ENCODE measurements around the gene PRDM11.

Gene PRDM11

GRCh38 chr11:45141631-45142030 is 4.8 kb upstream of the PRDM11 start:
- no peak for TF ChIP-seq CTCF (conservative IDR thresholded peaks at IDR 0.05; ENCODE audit: low read depth, low read length)
- no peak for DNase-seq (ENCODE audit: low read depth)
- no peak overlapping the region for H3K4me3 ChIP-seq (ENCODE audit: low read depth, low read length)

- peak; percentile 34 for DNase-seq (ENCODE audit: low read depth)
- no peak for TF ChIP-seq CTCF (conservative IDR thresholded peaks at IDR 0.05; ENCODE audit: low read depth, low read length)
- H3K4me3 ChIP-seq (ENCODE audit: low read depth, low read length): no peak overlapping the region
These were observed 4.0 kb upstream of the PRDM11 start for GRCh38 chr11:45142241-45143055.

- no peak for DNase-seq (ENCODE audit: low read depth)
- H3K4me3 ChIP-seq (ENCODE audit: low read depth, low read length): no peak overlapping the region
- TF ChIP-seq CTCF (conservative IDR thresholded peaks at IDR 0.05; ENCODE audit: low read depth, low read length): no peak
These were observed 2.9 kb upstream of the PRDM11 start for GRCh38 chr11:45143494-45143893.

- no peak for DNase-seq (ENCODE audit: low read depth)
- H3K4me3 ChIP-seq (ENCODE audit: low read depth, low read length): no peak overlapping the region
- TF ChIP-seq CTCF (conservative IDR thresholded peaks at IDR 0.05; ENCODE audit: low read depth, low read length): no peak
These were observed 2.0 kb upstream of the PRDM11 start for GRCh38 chr11:45144126-45145082.

- TF ChIP-seq CTCF (conservative IDR thresholded peaks at IDR 0.05; ENCODE audit: low read depth, low read length): no peak
- H3K4me3 ChIP-seq (ENCODE audit: low read depth, low read length): no peak overlapping the region
- no peak for DNase-seq (ENCODE audit: low read depth)
These were observed 1.4 kb upstream of the PRDM11 start for GRCh38 chr11:45145083-45145378.

GRCh38 chr11:45145379-45146071 is 914 bp upstream of the PRDM11 start:
- DNase-seq (ENCODE audit: low read depth): peak; percentile 72
- peak overlapping the region; percentile 76 for H3K4me3 ChIP-seq (ENCODE audit: low read depth, low read length)
- no peak for TF ChIP-seq CTCF (conservative IDR thresholded peaks at IDR 0.05; ENCODE audit: low read depth, low read length)
